Activated T-cell treated with anti-CD3 and anti-CD28 coated beads, Interleukin-2, amount 50 U/mL, for 72 hours (primary cell): Measurements from ENCODE around the gene TLNRD1. TPM values are rescaled to one million over a fixed set of nuclear protein-coding genes. Genes with fewer than 3 reads are reported as not detected.

Experiments
- ATAC-seq, 2 donors: fragments of 150-1000 bp; cut with Tn5 transposase; replicated peaks in 1 of 2; 2 replicates each; pipeline ENCODE4 v1.10.0; 2021; ENCODE audit warnings: moderate library complexity in 2 of 2, mild to moderate bottlenecking in 1 of 2
- DNase-seq, 2 donors: peaks; one replicate each; pipeline ENCODE4 v3.0.0; 2021 to 2022; ENCODE audit warnings: mixed read lengths in 1 of 2
- H3K27ac Mint-ChIP-seq: one replicate; pipeline ENCODE4 v1.8.0; 2022; ENCODE audit warnings: mild to moderate bottlenecking, moderate library complexity, mixed read lengths
- H3K27me3 Mint-ChIP-seq: one replicate; pipeline ENCODE4 v1.8.0; 2022; ENCODE audit warnings: low read depth, mixed read lengths
- H3K36me3 Mint-ChIP-seq, 2 donors: one replicate each; pipeline ENCODE4 v1.8.0; 2022; ENCODE audit warnings: mixed read lengths in 2 of 2, mild to moderate bottlenecking in 1 of 2; ENCODE audit not compliant: insufficient read depth in 2 of 2
- H3K4me1 Mint-ChIP-seq: one replicate; pipeline ENCODE4 v1.8.0; 2022; ENCODE audit warnings: low read depth, mixed read lengths
- H3K4me3 Mint-ChIP-seq, 2 donors: one replicate each; pipeline ENCODE4 v1.8.0; 2022; ENCODE audit warnings: mild to moderate bottlenecking in 2 of 2, mixed read lengths in 2 of 2, moderate library complexity in 2 of 2
- H3K9me3 Mint-ChIP-seq, 2 donors: one replicate each; pipeline ENCODE4 v1.8.0; 2022; ENCODE audit warnings: mixed read lengths in 2 of 2
- total RNA-seq, 2 donors: library from RNA; stranded (reverse); gene quantifications; one replicate each; pipeline ENCODE4 v1.2.3, GENCODE V29; 2022

Gene TLNRD1
- total RNA-seq, 2 donors from 2014 or later, result 11.3 to 17.2 TPM

DNA sequence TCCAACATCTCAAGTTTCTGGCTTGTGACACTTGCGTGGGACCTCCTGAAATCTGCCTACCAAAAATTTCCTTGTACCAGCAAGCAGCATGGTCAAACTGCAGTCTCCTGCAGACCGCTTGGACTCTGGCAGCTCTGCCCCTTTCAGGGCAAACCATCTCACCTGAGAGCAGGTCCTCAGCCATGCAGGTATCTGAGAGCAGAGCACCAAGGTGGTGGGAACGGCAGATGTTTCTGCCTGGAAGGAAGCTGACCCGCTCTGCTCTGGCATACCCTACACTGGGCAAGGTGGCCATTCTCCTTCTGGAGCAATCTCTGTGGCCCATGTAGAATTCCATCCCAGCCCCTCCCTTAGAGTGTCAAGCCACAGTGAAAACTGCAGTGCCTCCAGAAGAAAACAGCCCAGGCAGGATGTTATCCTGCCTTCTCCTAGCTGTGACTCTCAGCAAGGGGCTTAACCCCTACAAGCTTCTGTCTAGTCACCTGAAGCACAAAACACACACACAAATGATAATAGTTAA lies 32.7 kb upstream of the TLNRD1 start:
- Mint-ChIP-seq H3K4me1 (no peaks in the 10 kb centered on the region), H3K27me3 (no peaks in the 10 kb centered on the region), H3K9me3 (peaks cover 2 to 5% of the 10 kb centered on the region in 2 donors), H3K4me3 (no peak overlapping the region), H3K36me3 (peaks cover 12 to 25% of the 10 kb centered on the region in 2 donors), H3K27ac (no peak overlapping the region)
- DNase-seq, result no peak
- no peak for ATAC-seq

DNA sequence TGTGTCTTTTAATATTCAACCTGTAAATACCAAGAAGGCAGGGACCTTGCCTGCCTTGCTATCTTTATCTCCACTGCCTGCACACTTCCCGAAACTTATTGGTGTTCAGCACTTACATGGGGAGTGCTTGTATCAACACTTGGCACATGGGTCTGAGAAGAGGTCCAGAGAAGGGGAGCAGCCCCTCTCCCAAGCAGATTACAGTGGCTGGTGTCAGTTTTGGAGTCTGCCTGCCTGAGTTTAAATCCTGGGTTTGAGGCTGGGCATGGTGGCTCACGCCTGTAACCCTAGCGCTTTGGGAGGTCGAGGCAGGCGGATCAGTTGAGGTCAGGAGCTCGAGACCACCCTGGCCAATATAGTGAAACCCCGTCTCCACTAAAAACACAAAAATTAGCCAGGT lies 31.4 kb upstream of the TLNRD1 start:
- Mint-ChIP-seq H3K27me3 (no peaks in the 10 kb centered on the region), H3K9me3 (peaks cover 2 to 4% of the 10 kb centered on the region in 2 donors), H3K4me1 (peaks cover 5% of the 10 kb centered on the region), H3K27ac (no peak overlapping the region), H3K36me3 (peaks cover 8 to 18% of the 10 kb centered on the region in 2 donors), H3K4me3 (no peak overlapping the region)
- ATAC-seq, result no peak
- no peak for DNase-seq

DNA sequence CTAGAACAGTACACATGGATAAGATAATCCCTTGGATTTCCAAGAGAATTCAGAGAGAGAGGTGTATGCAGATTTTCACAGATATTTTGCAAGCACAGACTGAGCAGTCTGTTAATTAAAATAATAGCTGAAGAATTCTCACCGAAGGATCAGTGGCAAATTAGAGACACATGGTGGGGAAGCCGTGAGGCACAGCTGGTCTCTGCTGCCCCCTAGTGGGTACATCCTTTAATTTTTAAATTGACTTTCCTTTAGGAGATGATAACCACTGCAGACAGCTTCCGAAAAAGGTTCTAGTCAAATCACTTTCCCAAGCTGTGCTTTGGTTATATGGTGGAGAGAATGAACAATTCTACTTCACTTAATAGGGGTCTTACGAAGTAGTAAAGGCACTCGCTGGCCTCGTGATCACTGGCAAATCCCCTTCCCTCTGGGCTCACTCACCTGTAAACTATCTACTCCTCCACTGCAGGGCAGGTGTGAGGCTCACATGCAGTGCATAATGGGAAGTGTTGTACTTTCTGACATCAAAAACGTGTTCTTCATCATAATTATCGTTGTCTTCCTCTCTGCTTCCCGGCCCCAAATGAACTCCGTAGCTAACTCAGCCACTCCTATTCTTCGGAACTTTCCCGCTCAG lies 30.6 kb upstream of the TLNRD1 start:
- H3K27ac Mint-ChIP-seq, result no peak overlapping the region
- peaks cover 2 to 3% of the 10 kb centered on the region in 2 donors for H3K9me3 Mint-ChIP-seq
- DNase-seq (peak; percentile 51 to 72), ATAC-seq (peak in 1 of 2 donors; percentile 52)
- peaks cover 4 to 10% of the 10 kb centered on the region in 2 donors for H3K36me3 Mint-ChIP-seq
- H3K4me1 Mint-ChIP-seq, result peaks cover 9% of the 10 kb centered on the region
- no peak overlapping the region for H3K4me3 Mint-ChIP-seq
- H3K27me3 Mint-ChIP-seq, result no peaks in the 10 kb centered on the region

- peaks cover under 1 to 5% of the 10 kb centered on the region in 2 donors for H3K36me3 Mint-ChIP-seq
- no peaks in the 10 kb centered on the region for H3K27me3 Mint-ChIP-seq
- H3K4me3 Mint-ChIP-seq, result no peak overlapping the region
- no peak for ATAC-seq
- DNase-seq, result no peak
- H3K27ac Mint-ChIP-seq, result no peak overlapping the region
- H3K4me1 Mint-ChIP-seq, result peaks cover 14% of the 10 kb centered on the region
- H3K9me3 Mint-ChIP-seq, result peaks cover under 1% of the 10 kb centered on the region in 2 donors
These were observed 30.1 kb upstream of the TLNRD1 start for GRCh38 chr15:80970658-80971057.

DNA sequence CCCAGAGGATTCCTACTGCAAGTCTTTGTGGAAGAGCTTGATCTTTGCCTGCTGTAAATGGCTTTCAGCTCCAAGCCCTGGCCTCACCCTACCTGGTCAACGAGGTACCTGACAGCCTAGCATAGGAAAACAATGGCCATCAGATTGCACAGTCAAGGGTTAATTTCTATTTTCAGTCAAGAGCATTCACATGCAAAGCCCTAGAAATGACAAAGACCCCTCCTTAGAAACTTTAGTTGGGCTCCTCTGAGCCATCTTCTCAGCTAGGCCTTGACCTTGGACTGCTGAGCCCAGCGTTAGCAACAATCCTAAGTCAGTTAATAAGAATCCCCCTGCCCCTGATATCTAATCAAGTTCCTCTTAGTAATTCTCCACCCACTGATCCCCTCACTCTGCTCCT lies 29.6 kb upstream of the TLNRD1 start:
- no peak for DNase-seq
- no peak for ATAC-seq
- no peaks in the 10 kb centered on the region for H3K9me3 Mint-ChIP-seq
- no peak overlapping the region for H3K4me3 Mint-ChIP-seq
- H3K4me1 Mint-ChIP-seq, result peaks cover 15% of the 10 kb centered on the region
- H3K27me3 Mint-ChIP-seq, result no peaks in the 10 kb centered on the region
- peaks cover 0 to 3% of the 10 kb centered on the region in 2 donors for H3K36me3 Mint-ChIP-seq
- no peak overlapping the region for H3K27ac Mint-ChIP-seq

DNA sequence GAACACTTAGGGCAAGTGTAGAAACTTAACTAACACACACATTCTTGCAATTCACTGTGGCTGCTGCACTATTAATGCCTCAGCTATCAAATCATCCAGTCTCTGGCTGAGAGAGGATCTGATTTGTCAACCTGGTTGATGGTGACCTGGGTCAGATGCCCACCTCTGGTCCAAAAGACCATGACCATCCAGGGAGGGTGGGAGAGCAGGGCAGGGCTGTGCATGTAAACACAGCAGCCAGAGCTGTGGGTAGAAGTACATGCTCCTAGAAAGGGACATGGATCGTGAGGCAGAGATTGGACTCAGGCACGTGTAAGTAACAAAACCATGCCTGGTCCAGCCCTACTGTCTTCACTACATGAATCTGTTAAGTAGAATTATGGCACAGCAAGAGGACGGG lies 28.4 kb upstream of the TLNRD1 start:
- no peaks in the 10 kb centered on the region for H3K9me3 Mint-ChIP-seq
- no peak overlapping the region for H3K4me3 Mint-ChIP-seq
- no peaks in the 10 kb centered on the region for H3K27me3 Mint-ChIP-seq
- DNase-seq (no peak), ATAC-seq (no peak)
- H3K4me1 Mint-ChIP-seq, result peaks cover 20% of the 10 kb centered on the region
- H3K27ac Mint-ChIP-seq, result no peak overlapping the region
- H3K36me3 Mint-ChIP-seq, result peaks cover 0 to 3% of the 10 kb centered on the region in 2 donors

DNA sequence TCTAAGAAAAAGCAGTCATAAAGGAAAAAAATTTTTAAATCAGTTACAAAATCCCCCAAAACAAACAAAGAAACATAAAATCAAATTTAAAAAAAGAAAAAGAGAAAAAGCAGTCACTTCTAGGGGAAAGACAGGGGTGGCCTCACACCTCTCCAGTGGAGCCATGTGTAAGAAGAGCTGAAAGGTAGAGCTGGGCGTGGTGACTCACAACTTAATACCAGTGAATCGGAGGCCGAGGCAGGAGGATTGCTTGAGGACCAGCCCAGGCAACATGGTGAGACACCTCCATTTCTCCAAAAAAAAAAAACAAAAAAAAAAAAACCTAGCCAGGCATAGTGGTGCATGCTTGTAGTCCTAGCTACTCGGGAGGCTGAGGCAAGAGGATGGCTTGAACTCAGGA lies 25.8 kb upstream of the TLNRD1 start:
- H3K9me3 Mint-ChIP-seq, result no peaks in the 10 kb centered on the region
- no peak overlapping the region for H3K27ac Mint-ChIP-seq
- H3K36me3 Mint-ChIP-seq, result peaks cover 5 to 10% of the 10 kb centered on the region in 2 donors
- peaks cover 44% of the 10 kb centered on the region for H3K4me1 Mint-ChIP-seq
- ATAC-seq (no peak), DNase-seq (no peak)
- H3K4me3 Mint-ChIP-seq, result no peak overlapping the region
- no peaks in the 10 kb centered on the region for H3K27me3 Mint-ChIP-seq

DNA sequence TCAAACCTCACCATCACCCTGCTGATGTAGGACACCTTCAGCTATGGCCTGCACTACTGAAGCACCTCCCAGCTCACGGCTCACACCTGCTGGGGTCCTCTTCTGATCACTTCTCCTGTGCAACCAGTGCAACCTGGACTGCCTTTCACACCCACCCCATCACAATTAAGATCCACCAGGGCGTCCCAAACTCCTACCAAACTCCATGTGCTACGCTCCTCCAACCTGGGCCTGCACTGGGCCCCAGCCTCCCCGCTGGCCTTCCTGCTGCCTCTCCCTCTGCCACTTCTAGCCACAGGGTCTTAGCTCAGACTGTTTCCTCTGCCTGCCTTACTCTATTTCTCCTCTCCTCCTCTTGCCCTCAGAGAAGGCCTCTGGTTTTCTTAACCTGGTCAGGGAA lies 23.9 kb upstream of the TLNRD1 start:
- Mint-ChIP-seq H3K4me3 (no peak overlapping the region), H3K27me3 (no peaks in the 10 kb centered on the region), H3K36me3 (peaks cover 5 to 10% of the 10 kb centered on the region in 2 donors), H3K4me1 (peaks cover 47% of the 10 kb centered on the region), H3K27ac (no peak overlapping the region), H3K9me3 (no peaks in the 10 kb centered on the region)
- DNase-seq, result no peak
- ATAC-seq, result no peak

- DNase-seq (peak; percentile 40 to 45), ATAC-seq (peak; percentile 49 to 71)
- Mint-ChIP-seq H3K27me3 (no peaks in the 10 kb centered on the region), H3K27ac (no peak overlapping the region), H3K36me3 (peaks cover 5 to 10% of the 10 kb centered on the region in 2 donors), H3K4me1 (peaks cover 54% of the 10 kb centered on the region), H3K9me3 (no peaks in the 10 kb centered on the region), H3K4me3 (no peak overlapping the region)
These were observed 23.1 kb upstream of the TLNRD1 start for GRCh38 chr15:80977627-80978036.

GRCh38 chr15:80978685-80979329 lies 21.9 kb upstream of the TLNRD1 start:
- no peak for DNase-seq
- peak overlapping the region; percentile 48 for H3K27ac Mint-ChIP-seq
- H3K4me1 Mint-ChIP-seq, result peaks cover 54% of the 10 kb centered on the region

DNA sequence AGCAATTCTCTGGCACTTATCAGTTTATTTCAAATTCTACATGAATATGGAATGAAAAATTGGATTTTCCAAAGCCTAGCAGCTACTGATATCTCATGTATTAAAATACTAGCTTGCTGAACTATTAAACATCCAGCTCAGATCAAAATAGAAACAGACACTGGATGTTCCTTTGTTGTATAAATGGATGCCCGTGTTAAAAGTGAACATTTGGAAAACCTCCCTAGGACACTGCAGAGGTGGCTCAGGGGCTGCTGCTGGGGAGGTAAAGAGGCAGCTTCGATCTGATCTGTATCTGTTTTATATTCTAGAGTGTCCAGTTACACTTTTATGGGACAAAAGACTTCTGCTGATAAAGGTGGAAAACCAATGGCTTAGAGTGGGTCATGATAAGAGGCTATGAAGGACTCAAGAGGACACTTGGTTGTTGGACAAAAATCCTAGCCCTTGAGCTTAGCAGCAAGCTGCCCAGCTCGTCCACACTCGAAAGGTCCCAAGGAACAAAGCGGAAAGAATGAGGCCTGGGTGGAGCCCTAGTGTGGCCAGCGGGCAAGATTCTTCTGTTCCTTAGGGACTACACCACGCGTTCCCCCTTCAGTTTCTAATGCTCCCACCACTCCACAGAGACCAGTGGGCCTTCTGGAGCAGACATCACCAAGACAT lies 21.1 kb upstream of the TLNRD1 start:
- Mint-ChIP-seq H3K4me3 (no peak overlapping the region), H3K36me3 (peaks cover 5 to 10% of the 10 kb centered on the region in 2 donors), H3K27me3 (no peaks in the 10 kb centered on the region), H3K9me3 (no peaks in the 10 kb centered on the region), H3K27ac (peak overlapping the region; percentile 19), H3K4me1 (peaks cover 53% of the 10 kb centered on the region)
- ATAC-seq (no peak), DNase-seq (no peak)

More at GRCh38 chr15:80978685-80979329, 21.9 kb upstream of the TLNRD1 start:
- ATAC-seq, result no peak
- Mint-ChIP-seq H3K27me3 (no peaks in the 10 kb centered on the region), H3K4me3 (no peak overlapping the region), H3K36me3 (peaks cover 5 to 10% of the 10 kb centered on the region in 2 donors), H3K9me3 (no peaks in the 10 kb centered on the region)

- ATAC-seq, result peak in 1 of 2 donors; percentile 43
- H3K9me3 Mint-ChIP-seq, result no peaks in the 10 kb centered on the region
- DNase-seq, result peak in 1 of 2 donors; percentile 21
- H3K4me1 Mint-ChIP-seq, result peaks cover 65% of the 10 kb centered on the region
- H3K36me3 Mint-ChIP-seq, result peaks cover 5 to 10% of the 10 kb centered on the region in 2 donors
- peak overlapping the region; percentile 74 for H3K27ac Mint-ChIP-seq
- H3K4me3 Mint-ChIP-seq, result peak overlapping the region in 1 of 2 donors; percentile 7
- no peaks in the 10 kb centered on the region for H3K27me3 Mint-ChIP-seq
These were observed 18.5 kb upstream of the TLNRD1 start for GRCh38 chr15:80982205-80982604.

- Mint-ChIP-seq H3K27me3 (no peaks in the 10 kb centered on the region), H3K4me3 (no peak overlapping the region), H3K27ac (peak overlapping the region; percentile 74), H3K9me3 (no peaks in the 10 kb centered on the region), H3K36me3 (peaks cover 5 to 7% of the 10 kb centered on the region in 2 donors), H3K4me1 (peaks cover 64% of the 10 kb centered on the region)
- DNase-seq (no peak), ATAC-seq (no peak)
These were observed 17.9 kb upstream of the TLNRD1 start for GRCh38 chr15:80982839-80983238.
